Suprapubic skin (tissue), 4 donors: ENCODE data around the gene DUSP16. TPM values are rescaled to one million over a fixed set of nuclear protein-coding genes. Genes with fewer than 3 reads are reported as not detected.

Experiments used
- DNase-seq, 2 donors: peaks; one replicate each; pipeline ENCODE4 v3.0.0-alpha.2; 2019; ENCODE audit warnings: low spot score in 2 of 2
- H3K27ac ChIP-seq: fragments of 200-600 bp; sonication (generic); one replicate; pipeline ENCODE4 v1.5.1; 2019
- H3K27me3 ChIP-seq: fragments of 200-600 bp; sonication (generic); one replicate; pipeline ENCODE4 v1.5.1; 2019
- H3K36me3 ChIP-seq: fragments of 200-600 bp; sonication (generic); one replicate; pipeline ENCODE4 v1.5.1; 2019
- H3K4me1 ChIP-seq: fragments of 200-600 bp; sonication (generic); one replicate; pipeline ENCODE4 v1.5.1; 2019
- H3K4me3 ChIP-seq: fragments of 200-600 bp; sonication (generic); one replicate; pipeline ENCODE4 v1.5.1; 2019; ENCODE audit warnings: mild to moderate bottlenecking
- H3K9me3 ChIP-seq: fragments of 200-600 bp; sonication (generic); one replicate; pipeline ENCODE4 v1.5.1; 2019
- EP300 ChIP-seq: sonication (generic); formaldehyde crosslinking; IDR thresholded peaks from one replicate; pipeline ENCODE4 v1.6.1; 2017; ENCODE audit warnings: antibody characterized with exemption
- POLR2A ChIP-seq, 2 donors: fragments of 450-650 bp; IDR thresholded peaks; one replicate each; pipeline ENCODE4 v1.6.1; 2017; ENCODE audit warnings: antibody characterized with exemption in 2 of 2, mild to moderate bottlenecking in 2 of 2, moderate library complexity in 2 of 2
- POLR2AphosphoS5 ChIP-seq, 3 donors: sonication (generic); formaldehyde crosslinking; IDR thresholded peaks; one replicate each; pipeline ENCODE4 v1.6.1; 2017; ENCODE audit warnings: antibody characterized with exemption in 3 of 3
- WGBS: methylation state at CpG from one replicate; pipeline ENCODE4 v1.1.5; 2018; 5-methylcytosine and 5-hydroxymethylcytosine counted together
- total RNA-seq, 4 donors: library from RNA; depleted of rRNA; stranded (reverse); fragments of >200 nt; gene quantifications; one replicate each; pipeline ENCODE4 v1.1.0, GENCODE V29; 2016
- TF ChIP-seq, protein P1 (sequence below), 2 donors: fragments of 200-600 bp in 1 of 2; fragments of 450-650 bp in 1 of 2; sonication (generic) in 1 of 2; IDR thresholded peaks; one replicate each; pipeline ENCODE4 v1.5.1; 2016 to 2019; ENCODE audit warnings: antibody characterized with exemption in 2 of 2, mild to moderate bottlenecking in 1 of 2, moderate library complexity in 1 of 2

Gene DUSP16
- total RNA-seq, 4 donors from 2014 or later = 20.3 to 33.2 (median 24.8) TPM

DNA sequence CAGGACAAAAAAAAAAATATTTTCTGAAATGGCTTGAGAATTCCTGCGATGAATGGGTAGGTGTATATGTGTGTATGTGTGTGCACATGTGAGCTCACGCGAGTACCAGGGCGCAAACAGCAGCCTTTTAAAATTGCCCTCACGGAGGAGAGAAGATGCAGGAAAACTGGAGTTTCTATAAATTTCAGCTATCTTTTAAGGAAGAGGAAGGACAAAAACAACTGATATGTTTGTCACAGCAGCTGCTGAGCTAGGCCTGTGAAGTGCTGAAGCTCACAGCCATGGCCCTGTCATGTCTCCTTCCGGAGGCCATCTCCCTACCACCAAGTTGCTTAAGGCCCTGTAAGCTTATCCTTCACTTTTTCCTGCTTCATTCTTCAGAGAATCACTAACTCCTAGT lies 40.8 kb downstream of the DUSP16 start:
- DNase-seq = no peak
- Histone ChIP-seq H3K4me1 (no peaks in the 10 kb centered on the region), H3K4me3 (no peak overlapping the region), H3K9me3 (no peaks in the 10 kb centered on the region), H3K36me3 (peaks cover 12% of the 10 kb centered on the region), H3K27me3 (no peaks in the 10 kb centered on the region), H3K27ac (no peak overlapping the region)
- TF ChIP-seq EP300 = no peak
- no peak for TF ChIP-seq POLR2AphosphoS5 (IDR thresholded peaks at IDR 0.05)
- TF ChIP-seq, protein P1, sequence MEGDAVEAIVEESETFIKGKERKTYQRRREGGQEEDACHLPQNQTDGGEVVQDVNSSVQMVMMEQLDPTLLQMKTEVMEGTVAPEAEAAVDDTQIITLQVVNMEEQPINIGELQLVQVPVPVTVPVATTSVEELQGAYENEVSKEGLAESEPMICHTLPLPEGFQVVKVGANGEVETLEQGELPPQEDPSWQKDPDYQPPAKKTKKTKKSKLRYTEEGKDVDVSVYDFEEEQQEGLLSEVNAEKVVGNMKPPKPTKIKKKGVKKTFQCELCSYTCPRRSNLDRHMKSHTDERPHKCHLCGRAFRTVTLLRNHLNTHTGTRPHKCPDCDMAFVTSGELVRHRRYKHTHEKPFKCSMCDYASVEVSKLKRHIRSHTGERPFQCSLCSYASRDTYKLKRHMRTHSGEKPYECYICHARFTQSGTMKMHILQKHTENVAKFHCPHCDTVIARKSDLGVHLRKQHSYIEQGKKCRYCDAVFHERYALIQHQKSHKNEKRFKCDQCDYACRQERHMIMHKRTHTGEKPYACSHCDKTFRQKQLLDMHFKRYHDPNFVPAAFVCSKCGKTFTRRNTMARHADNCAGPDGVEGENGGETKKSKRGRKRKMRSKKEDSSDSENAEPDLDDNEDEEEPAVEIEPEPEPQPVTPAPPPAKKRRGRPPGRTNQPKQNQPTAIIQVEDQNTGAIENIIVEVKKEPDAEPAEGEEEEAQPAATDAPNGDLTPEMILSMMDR (IDR thresholded peaks at IDR 0.05) = no peak
- no peak for TF ChIP-seq POLR2A (IDR thresholded peaks at IDR 0.05)
- 92% methylated on average over 6 of the region's 6 CpGs for WGBS

DNA sequence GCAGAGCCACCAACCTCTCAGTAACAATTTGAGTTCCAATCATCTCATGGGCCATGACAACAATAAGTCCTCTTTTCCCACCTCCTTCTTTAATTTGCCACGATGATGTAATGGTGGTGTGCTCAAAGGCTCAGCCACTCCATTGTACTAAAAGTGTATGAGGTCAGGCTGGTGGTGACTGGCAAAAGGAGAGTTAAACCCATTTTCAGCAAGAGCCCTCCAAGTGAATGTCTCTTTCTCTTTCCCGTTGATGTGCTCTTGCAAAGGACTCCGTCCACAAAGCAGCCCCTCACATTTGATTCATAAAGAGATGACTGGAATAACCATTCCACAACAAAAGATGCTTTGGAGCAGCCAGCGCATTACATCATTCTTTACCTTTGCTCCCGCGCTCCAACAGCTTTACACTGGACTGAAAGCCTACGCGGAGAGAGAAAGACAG lies 41.6 kb downstream of the DUSP16 start:
- 91% methylated on average over 8 of the region's 8 CpGs for WGBS
- no peaks in the 10 kb centered on the region for H3K27me3 ChIP-seq
- peaks cover 12% of the 10 kb centered on the region for H3K36me3 ChIP-seq
- H3K9me3 ChIP-seq = no peaks in the 10 kb centered on the region
- H3K4me3 ChIP-seq = no peak overlapping the region
- H3K4me1 ChIP-seq = no peaks in the 10 kb centered on the region
- no peak overlapping the region for H3K27ac ChIP-seq
- TF ChIP-seq, protein P1 (IDR thresholded peaks at IDR 0.05) = no peak
- no peak for TF ChIP-seq POLR2AphosphoS5 (IDR thresholded peaks at IDR 0.05)
- no peak for TF ChIP-seq EP300
- TF ChIP-seq POLR2A (IDR thresholded peaks at IDR 0.05) = no peak
- no peak for DNase-seq

DNA sequence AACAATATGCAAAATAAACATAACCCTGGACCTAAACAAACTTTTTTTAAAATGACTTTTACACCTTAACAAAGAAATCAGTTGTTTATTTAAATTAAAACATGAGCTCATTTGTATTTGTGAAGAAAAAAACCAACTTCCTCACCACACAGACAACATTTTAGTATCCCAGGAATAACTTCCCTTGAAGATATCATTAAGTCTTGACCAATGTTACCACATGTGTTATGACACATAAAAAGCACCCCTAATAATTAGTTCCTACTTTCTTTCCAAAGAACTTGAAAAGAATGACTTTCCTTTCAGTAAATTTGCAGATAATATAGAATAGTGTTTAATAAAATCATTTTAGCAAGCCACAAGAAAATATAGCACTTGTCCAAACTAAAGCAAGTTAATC lies 42.4 kb downstream of the DUSP16 start:
- Histone ChIP-seq H3K27ac (no peak overlapping the region), H3K36me3 (peaks cover 12% of the 10 kb centered on the region), H3K4me1 (no peaks in the 10 kb centered on the region)

DNA sequence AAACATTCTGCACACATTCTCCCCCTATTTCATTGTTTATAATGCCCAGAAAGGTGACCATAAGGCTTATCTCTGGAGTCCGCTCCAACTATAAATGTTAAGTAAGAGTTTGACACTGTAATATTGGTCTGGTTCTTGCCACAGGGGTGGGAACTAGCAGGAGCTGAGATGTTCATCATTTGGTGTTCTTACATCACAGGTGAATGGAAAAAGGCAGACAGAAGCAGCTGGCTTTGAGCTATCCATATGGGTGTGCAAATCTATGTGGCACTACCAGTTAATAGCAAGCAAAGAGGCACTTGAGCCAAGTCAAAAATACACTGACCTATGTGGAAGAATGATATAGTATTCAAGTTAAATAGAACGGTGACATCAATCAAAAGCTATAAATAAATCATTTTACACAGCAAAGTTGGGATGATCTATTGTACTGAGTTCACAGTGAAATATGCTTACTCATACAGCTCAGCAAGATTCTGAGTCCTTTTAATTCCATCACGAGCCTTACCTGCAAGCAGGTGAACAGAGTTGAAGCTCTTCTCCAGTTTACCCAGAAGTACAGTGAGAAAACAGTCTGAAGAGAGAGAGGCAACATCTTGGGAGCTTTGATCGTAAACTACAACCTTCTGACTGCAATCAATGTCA lies 43.2 kb downstream of the DUSP16 start:
- 84% methylated on average over 4 of the region's 4 CpGs for WGBS
- H3K27ac ChIP-seq = no peak overlapping the region
- H3K36me3 ChIP-seq = peaks cover 12% of the 10 kb centered on the region
- H3K4me3 ChIP-seq = no peak overlapping the region
- no peaks in the 10 kb centered on the region for H3K4me1 ChIP-seq
- H3K27me3 ChIP-seq = no peaks in the 10 kb centered on the region
- no peak for DNase-seq
- TF ChIP-seq, protein P1 (IDR thresholded peaks at IDR 0.05) = no peak
- TF ChIP-seq POLR2AphosphoS5 (IDR thresholded peaks at IDR 0.05) (no peak), POLR2A (IDR thresholded peaks at IDR 0.05) (no peak), EP300 (no peak)
- no peaks in the 10 kb centered on the region for H3K9me3 ChIP-seq

More for the DNA sequence above, 42.4 kb downstream of the DUSP16 start:
- TF ChIP-seq, protein P1 (IDR thresholded peaks at IDR 0.05) = no peak
- no peak for TF ChIP-seq POLR2A (IDR thresholded peaks at IDR 0.05)
- no peaks in the 10 kb centered on the region for H3K9me3 ChIP-seq
- no peak for DNase-seq
- no peaks in the 10 kb centered on the region for H3K27me3 ChIP-seq
- H3K4me3 ChIP-seq = no peak overlapping the region

DNA sequence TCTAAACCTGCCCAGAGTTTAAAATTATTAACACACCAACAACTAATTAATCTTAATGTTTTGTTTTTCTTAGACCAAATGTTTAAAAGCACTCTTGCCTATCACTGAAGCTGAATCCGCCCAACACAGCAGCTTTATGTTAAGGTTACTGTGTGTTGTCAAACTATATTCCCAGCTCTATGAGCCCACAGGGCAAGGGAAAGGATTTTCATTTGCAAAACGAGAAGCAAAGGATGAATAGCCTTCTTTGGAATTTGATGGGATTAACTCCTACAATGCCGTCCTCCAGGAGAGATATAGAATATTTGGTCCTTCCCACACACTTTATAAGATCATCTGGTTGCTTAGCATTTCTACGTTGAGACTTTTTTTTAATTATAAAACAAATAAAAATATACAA lies 43.7 kb downstream of the DUSP16 start:
- Histone ChIP-seq H3K27me3 (no peaks in the 10 kb centered on the region), H3K4me3 (no peak overlapping the region), H3K4me1 (no peaks in the 10 kb centered on the region), H3K36me3 (peaks cover 12% of the 10 kb centered on the region), H3K27ac (no peak overlapping the region), H3K9me3 (no peaks in the 10 kb centered on the region)
- DNase-seq = no peak
- TF ChIP-seq, protein P1 (IDR thresholded peaks at IDR 0.05) = no peak
- no peak for TF ChIP-seq POLR2AphosphoS5 (IDR thresholded peaks at IDR 0.05)
- TF ChIP-seq POLR2A (IDR thresholded peaks at IDR 0.05) = no peak
- TF ChIP-seq EP300 = no peak
- 71% methylated on average over 4 of the region's 4 CpGs for WGBS
